ENCODE results near the gene CKAP4. TPM values are rescaled to one million over a fixed set of nuclear protein-coding genes. Genes with fewer than 3 reads are reported as not detected.
A peak's percentile ranks its signal among the peaks of the same experiment; 100 is the strongest.

CKAP4 gene
- total and polyA plus RNA-seq, 10 donors = 4.5 to 63.0 (median 29.8) TPM

DNA sequence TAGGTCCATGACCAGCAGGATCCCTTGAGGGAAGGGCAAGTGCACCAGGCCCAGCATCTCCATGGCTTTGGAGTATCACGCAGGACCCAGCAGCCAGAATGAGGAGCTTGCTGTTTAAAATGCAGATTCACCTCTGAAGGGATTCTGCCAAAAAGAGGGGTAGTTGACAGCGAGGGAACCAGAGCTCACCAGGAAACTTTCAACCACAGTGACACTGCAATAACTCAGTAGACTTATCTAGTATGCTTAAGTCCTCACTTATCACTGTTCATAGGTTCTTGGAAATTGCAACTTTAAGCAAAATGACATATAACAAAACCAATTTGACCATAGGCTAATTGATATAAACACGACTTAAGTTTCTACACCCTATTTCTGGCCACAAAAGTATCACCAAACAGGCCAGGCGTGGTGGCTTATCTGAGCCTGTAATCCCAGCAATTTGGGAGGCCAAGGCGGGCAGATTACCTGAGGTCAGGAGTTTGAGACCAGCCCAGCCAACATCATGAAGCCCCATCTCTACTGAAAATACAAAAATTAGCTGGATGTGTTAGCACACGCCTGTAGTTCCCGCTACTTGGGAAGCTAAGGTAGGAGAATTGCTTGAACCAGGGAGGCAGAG lies 21.4 kb upstream of the CKAP4 start:
- intact Hi-C loops (cut with DNase I; ENCODE audit: low total_unique reads) = no loop called here
- H3K36me3 ChIP-seq = no peaks in the 10 kb centered on the region
- TF ChIP-seq, protein P1, sequence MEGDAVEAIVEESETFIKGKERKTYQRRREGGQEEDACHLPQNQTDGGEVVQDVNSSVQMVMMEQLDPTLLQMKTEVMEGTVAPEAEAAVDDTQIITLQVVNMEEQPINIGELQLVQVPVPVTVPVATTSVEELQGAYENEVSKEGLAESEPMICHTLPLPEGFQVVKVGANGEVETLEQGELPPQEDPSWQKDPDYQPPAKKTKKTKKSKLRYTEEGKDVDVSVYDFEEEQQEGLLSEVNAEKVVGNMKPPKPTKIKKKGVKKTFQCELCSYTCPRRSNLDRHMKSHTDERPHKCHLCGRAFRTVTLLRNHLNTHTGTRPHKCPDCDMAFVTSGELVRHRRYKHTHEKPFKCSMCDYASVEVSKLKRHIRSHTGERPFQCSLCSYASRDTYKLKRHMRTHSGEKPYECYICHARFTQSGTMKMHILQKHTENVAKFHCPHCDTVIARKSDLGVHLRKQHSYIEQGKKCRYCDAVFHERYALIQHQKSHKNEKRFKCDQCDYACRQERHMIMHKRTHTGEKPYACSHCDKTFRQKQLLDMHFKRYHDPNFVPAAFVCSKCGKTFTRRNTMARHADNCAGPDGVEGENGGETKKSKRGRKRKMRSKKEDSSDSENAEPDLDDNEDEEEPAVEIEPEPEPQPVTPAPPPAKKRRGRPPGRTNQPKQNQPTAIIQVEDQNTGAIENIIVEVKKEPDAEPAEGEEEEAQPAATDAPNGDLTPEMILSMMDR (IDR thresholded peaks at IDR 0.05 in 8 of 11, conservative IDR thresholded peaks at IDR 0.05 in 3 of 11) = no peak
- no peak for TF ChIP-seq POLR2AphosphoS5 (IDR thresholded peaks at IDR 0.05)
- no peak for TF ChIP-seq POLR2A (IDR thresholded peaks at IDR 0.05)
- H3K27ac ChIP-seq = peak overlapping the region in 5 of 8 donors; percentile 11 to 71 (median 22)
- H3K27me3 ChIP-seq (replicated peaks in 1 of 7) = peaks cover 0 to 7% (median 0%) of the 10 kb centered on the region in 7 donors
- no peak overlapping the region for H3K4me3 ChIP-seq
- no peak for DNase-seq
- H3K4me1 ChIP-seq = peaks cover 0 to 28% (median 5%) of the 10 kb centered on the region in 6 donors
- H3K9me3 ChIP-seq = no peaks in the 10 kb centered on the region
- WGBS, 5 donors = 62 to 74% (median 70%) methylated on average over 7 of the region's 7 CpGs

DNA sequence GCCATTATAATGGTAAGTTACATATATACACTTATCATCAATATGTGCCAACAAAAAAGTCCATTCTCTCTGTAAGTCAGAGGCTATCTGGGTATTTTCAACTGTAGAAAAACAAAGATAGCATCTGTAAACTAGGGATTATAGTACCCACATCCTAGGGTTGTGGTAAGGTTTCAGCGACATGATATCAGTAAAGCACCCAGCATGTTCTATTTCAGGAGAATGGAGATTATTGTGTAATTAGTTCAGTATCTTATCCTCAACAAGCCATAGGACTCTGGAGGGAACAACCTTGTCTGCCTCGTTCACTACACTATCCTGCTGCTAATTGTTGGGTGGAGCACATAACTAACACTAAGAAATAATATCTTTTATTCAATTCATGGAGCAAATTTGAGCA lies 19.7 kb upstream of the CKAP4 start:
- H3K4me1 ChIP-seq = peaks cover 0 to 14% (median 0%) of the 10 kb centered on the region in 6 donors
- no peaks in the 10 kb centered on the region for H3K36me3 ChIP-seq
- DNase-seq = no peak
- no peak overlapping the region for H3K4me3 ChIP-seq
- no peaks in the 10 kb centered on the region for H3K9me3 ChIP-seq
- H3K27ac ChIP-seq = no peak overlapping the region
- intact Hi-C loops (cut with DNase I; ENCODE audit: low total_unique reads) = no loop called here
- WGBS, 5 donors = 54 to 69% (median 62%) methylated on average over 2 of the region's 2 CpGs
- H3K27me3 ChIP-seq (replicated peaks in 1 of 7) = peaks cover 0 to 7% (median 0%) of the 10 kb centered on the region in 7 donors
- TF ChIP-seq, protein P1 (IDR thresholded peaks at IDR 0.05 in 8 of 11, conservative IDR thresholded peaks at IDR 0.05 in 3 of 11) = no peak
- TF ChIP-seq POLR2AphosphoS5 (IDR thresholded peaks at IDR 0.05) (no peak), POLR2A (IDR thresholded peaks at IDR 0.05) (no peak)

DNA sequence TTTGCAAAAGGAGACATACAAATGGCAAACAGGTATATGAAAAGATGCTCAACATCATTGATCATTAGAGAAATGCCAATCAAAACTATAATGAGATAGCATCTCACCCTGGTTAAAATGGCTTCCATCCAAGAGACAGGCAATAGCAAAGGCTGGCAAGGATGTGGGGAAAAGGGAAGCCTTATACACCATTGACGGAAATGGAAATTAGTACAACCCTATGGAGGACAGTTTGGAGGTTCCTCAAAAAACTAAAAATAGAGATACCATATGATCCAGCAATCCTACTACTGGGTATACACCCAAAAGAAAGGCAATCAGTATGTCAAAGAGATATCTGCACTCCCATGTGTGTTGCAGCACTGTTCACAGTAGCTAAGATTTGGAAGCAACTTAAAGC lies 17.3 kb upstream of the CKAP4 start:
- no peak overlapping the region for H3K4me3 ChIP-seq
- no peaks in the 10 kb centered on the region for H3K9me3 ChIP-seq
- TF ChIP-seq POLR2A (IDR thresholded peaks at IDR 0.05) = no peak
- TF ChIP-seq, protein P1 (IDR thresholded peaks at IDR 0.05 in 8 of 11, conservative IDR thresholded peaks at IDR 0.05 in 3 of 11) = no peak
- no peak for TF ChIP-seq POLR2AphosphoS5 (IDR thresholded peaks at IDR 0.05)
- H3K27me3 ChIP-seq (replicated peaks in 1 of 7) = peaks cover 0 to 7% (median 0%) of the 10 kb centered on the region in 7 donors
- intact Hi-C loops (cut with DNase I; ENCODE audit: low total_unique reads) = no loop called here
- peaks cover 0 to 11% (median 0%) of the 10 kb centered on the region in 6 donors for H3K4me1 ChIP-seq
- H3K27ac ChIP-seq = no peak overlapping the region
- H3K36me3 ChIP-seq = no peaks in the 10 kb centered on the region
- DNase-seq = no peak
- WGBS, 5 donors = 75 to 94% (median 90%) methylated on average over 1 of the region's 1 CpG

DNA sequence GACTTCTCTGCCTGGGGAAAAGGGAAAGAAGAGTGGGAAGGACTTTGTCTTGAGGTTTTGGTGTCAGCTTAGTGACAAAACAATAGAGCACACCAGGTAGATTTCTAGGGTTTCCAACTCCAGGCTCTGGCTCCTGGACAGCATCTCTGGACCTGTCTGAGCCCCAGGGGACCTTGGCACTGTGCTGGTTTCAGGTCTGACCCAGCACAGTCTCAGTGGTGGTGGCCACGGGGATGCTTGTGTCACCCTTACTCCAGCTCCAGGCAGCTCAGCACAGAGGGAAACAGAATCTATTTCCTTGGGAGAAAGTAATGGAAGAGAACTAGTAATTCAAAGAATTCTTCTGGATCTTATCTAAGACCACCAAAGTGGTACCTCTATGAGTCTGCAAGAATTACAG lies 11.1 kb upstream of the CKAP4 start:
- Histone ChIP-seq H3K9me3 (no peaks in the 10 kb centered on the region), H3K36me3 (no peaks in the 10 kb centered on the region), H3K4me3 (no peak overlapping the region), H3K27ac (no peak overlapping the region), H3K4me1 (no peaks in the 10 kb centered on the region), H3K27me3 (replicated peaks in 1 of 7) (no peaks in the 10 kb centered on the region)
- TF ChIP-seq POLR2A (IDR thresholded peaks at IDR 0.05) (no peak), POLR2AphosphoS5 (IDR thresholded peaks at IDR 0.05) (no peak)
- TF ChIP-seq, protein P1 (IDR thresholded peaks at IDR 0.05 in 8 of 11, conservative IDR thresholded peaks at IDR 0.05 in 3 of 11) = no peak
- 71 to 100% (median 88%) methylated on average over 1 of the region's 1 CpG for WGBS, 5 donors
- intact Hi-C loops (cut with DNase I; ENCODE audit: low total_unique reads) = no loop called here
- no peak for DNase-seq

Measured in spleen (tissue), 11 donors.